HEK293 (cell line): ENCODE measurements around the gene MARCHF3.

Source experiments
- CTCF ChIA-PET: fragments of 350-600 bp; formaldehyde crosslinking; extraction: SDS; loops from one replicate; lab custom pipeline; 2021; ENCODE audit warnings: antibody characterized with exemption; lab: Yijun Ruan, JAX
- POLR2A ChIA-PET: fragments of 300-600 bp; formaldehyde crosslinking; extraction: SDS; loops from one replicate; lab custom pipeline; 2020; ENCODE audit warnings: antibody characterized with exemption, inconsistent platforms; lab: Yijun Ruan, JAX
- H3K27ac ChIP-seq: fragments of 200-500 bp; sonication (Bioruptor generic); 2 replicates; pipeline ENCODE4 v1.5.1; 2014; ENCODE audit warnings: low read depth, low read length, control low read depth, inconsistent platforms; ENCODE audit errors: extremely low read depth
- H3K36me3 ChIP-seq, 2 experiments: fragments of 200-500 bp in 1 of 2; sonication (Bioruptor generic) in 1 of 2; 1 replicate in 1 of 2; 2 replicates in 1 of 2; pipeline ENCODE4 v1.5.1; 2014 to 2017; ENCODE audit warnings: inconsistent platforms in 2 of 2, low read length in 2 of 2; ENCODE audit not compliant: control insufficient read depth in 2 of 2, insufficient read depth in 1 of 2
- H3K4me1 ChIP-seq: fragments of 200-500 bp; sonication (Bioruptor generic); 2 replicates; pipeline ENCODE4 v1.5.1; 2014; ENCODE audit warnings: mild to moderate bottlenecking, low read length, inconsistent platforms; ENCODE audit not compliant: control insufficient read depth, insufficient read depth
- H3K4me3 ChIP-seq: 2 replicates; pipeline ENCODE4 v1.5.1; 2011; ENCODE audit warnings: low read depth, mild to moderate bottlenecking, control low read depth, low read length, moderate library complexity
- H3K9me3 ChIP-seq: fragments of 200-500 bp; sonication (Bioruptor generic); 2 replicates; pipeline ENCODE4 v1.5.1; 2014; ENCODE audit warnings: low read depth, low read length, inconsistent platforms; ENCODE audit not compliant: control insufficient read depth, insufficient read depth
- GLI4 ChIP-seq: fragments of 450-650 bp; formaldehyde crosslinking; IDR thresholded peaks from 2 replicates; pipeline ENCODE4 v1.5.1; 2016; ENCODE audit warnings: missing biosample characterization, missing genetic modification characterization
- GLIS1 ChIP-seq: fragments of 450-650 bp; formaldehyde crosslinking; IDR thresholded peaks from 2 replicates; pipeline ENCODE4 v1.5.1; 2016; ENCODE audit warnings: missing biosample characterization, missing genetic modification characterization
- KLF10 ChIP-seq: fragments of 450-650 bp; IDR thresholded peaks from 2 replicates; pipeline ENCODE4 v1.5.1; 2018; ENCODE audit warnings: missing biosample characterization, mild to moderate bottlenecking, missing genetic modification characterization
- KLF16 ChIP-seq: fragments of 450-650 bp; formaldehyde crosslinking; IDR thresholded peaks from 2 replicates; pipeline ENCODE4 v1.5.1; 2017; ENCODE audit warnings: missing biosample characterization, missing genetic modification characterization
- PATZ1 ChIP-seq: fragments of 450-650 bp; formaldehyde crosslinking; IDR thresholded peaks from 2 replicates; pipeline ENCODE4 v1.5.1; 2016; ENCODE audit warnings: missing biosample characterization, missing genetic modification characterization
- PRDM6 ChIP-seq: fragments of 450-650 bp; formaldehyde crosslinking; IDR thresholded peaks from 2 replicates; pipeline ENCODE4 v1.5.1; 2017; ENCODE audit warnings: missing biosample characterization, missing genetic modification characterization
- TCF7L2 ChIP-seq: IDR thresholded peaks from 2 replicates; pipeline ENCODE4 v1.6.1; 2011; ENCODE audit warnings: low read depth, mild to moderate bottlenecking, inconsistent platforms, low read length, moderate library complexity, borderline replicate concordance
- ZBTB1 ChIP-seq: fragments of 450-650 bp; formaldehyde crosslinking; IDR thresholded peaks from 2 replicates; pipeline ENCODE4 v1.5.1; 2016; ENCODE audit warnings: missing biosample characterization, missing genetic modification characterization
- ZNF148 ChIP-seq: fragments of 450-650 bp; formaldehyde crosslinking; IDR thresholded peaks from 2 replicates; pipeline ENCODE4 v1.5.0; 2017; ENCODE audit warnings: missing biosample characterization, missing genetic modification characterization, borderline replicate concordance
- ZNF184 ChIP-seq: fragments of 450-650 bp; IDR thresholded peaks from 2 replicates; pipeline ENCODE4 v1.5.1; 2018; ENCODE audit warnings: missing biosample characterization, mild to moderate bottlenecking, missing genetic modification characterization
- ZNF202 ChIP-seq: fragments of 450-650 bp; formaldehyde crosslinking; IDR thresholded peaks from 2 replicates; pipeline ENCODE4 v1.5.1; 2016; ENCODE audit warnings: missing biosample characterization, missing genetic modification characterization, borderline replicate concordance
- ZNF211 ChIP-seq: fragments of 450-650 bp; formaldehyde crosslinking; IDR thresholded peaks from 2 replicates; pipeline ENCODE4 v1.5.1; 2016; ENCODE audit warnings: low read depth, missing biosample characterization, missing genetic modification characterization
- ZNF221 ChIP-seq: fragments of 450-650 bp; formaldehyde crosslinking; IDR thresholded peaks from 2 replicates; pipeline ENCODE4 v1.5.1; 2017; ENCODE audit warnings: missing biosample characterization, missing genetic modification characterization, borderline replicate concordance
- ZNF248 ChIP-seq: fragments of 450-650 bp; formaldehyde crosslinking; IDR thresholded peaks from 2 replicates; pipeline ENCODE4 v1.5.1; 2017; ENCODE audit warnings: missing biosample characterization, missing genetic modification characterization
- ZNF324 ChIP-seq: fragments of 450-650 bp; formaldehyde crosslinking; IDR thresholded peaks from 2 replicates; pipeline ENCODE4 v1.5.1; 2016; ENCODE audit warnings: missing biosample characterization, missing genetic modification characterization
- ZNF366 ChIP-seq: fragments of 450-650 bp; formaldehyde crosslinking; conservative IDR thresholded peaks from 2 replicates; pipeline ENCODE4 v1.5.1; 2016; ENCODE audit warnings: missing biosample characterization, missing genetic modification characterization
- ZNF416 ChIP-seq: fragments of 450-650 bp; formaldehyde crosslinking; IDR thresholded peaks from 2 replicates; pipeline ENCODE4 v1.5.1; 2016; ENCODE audit warnings: missing biosample characterization, missing genetic modification characterization
- ZNF501 ChIP-seq: fragments of 450-650 bp; formaldehyde crosslinking; IDR thresholded peaks from 2 replicates; pipeline ENCODE4 v1.5.1; 2016; ENCODE audit warnings: missing biosample characterization, missing genetic modification characterization
- ZNF530 ChIP-seq: fragments of 450-650 bp; formaldehyde crosslinking; IDR thresholded peaks from 2 replicates; pipeline ENCODE4 v1.5.1; 2016; ENCODE audit warnings: low read depth, missing biosample characterization, missing genetic modification characterization
- ZNF549 ChIP-seq: fragments of 450-650 bp; IDR thresholded peaks from 2 replicates; pipeline ENCODE4 v1.5.1; 2018; ENCODE audit warnings: missing biosample characterization, missing genetic modification characterization, mild to moderate bottlenecking, inconsistent platforms, moderate library complexity
- ZNF571 ChIP-seq: fragments of 450-650 bp; formaldehyde crosslinking; IDR thresholded peaks from 2 replicates; pipeline ENCODE4 v1.5.0; 2017; ENCODE audit warnings: missing biosample characterization, missing genetic modification characterization
- ZNF580 ChIP-seq: fragments of 450-650 bp; formaldehyde crosslinking; IDR thresholded peaks from 2 replicates; pipeline ENCODE4 v1.5.1; 2016; ENCODE audit warnings: missing biosample characterization, missing genetic modification characterization
- ZNF837 ChIP-seq: fragments of 450-650 bp; formaldehyde crosslinking; IDR thresholded peaks from 2 replicates; pipeline ENCODE4 v1.5.1; 2016; ENCODE audit warnings: missing biosample characterization, missing genetic modification characterization
- ZSCAN16 ChIP-seq: fragments of 450-650 bp; formaldehyde crosslinking; IDR thresholded peaks from 2 replicates; pipeline ENCODE4 v1.5.1; 2016; ENCODE audit warnings: missing biosample characterization, missing genetic modification characterization
- ZSCAN5A ChIP-seq: fragments of 450-650 bp; formaldehyde crosslinking; IDR thresholded peaks from 2 replicates; pipeline ENCODE4 v1.5.1; 2016; ENCODE audit warnings: missing biosample characterization, missing genetic modification characterization

MARCHF3 gene

GRCh38 chr5:126849101-126849678 lies 181.2 kb downstream of the MARCHF3 start (continued):
- TF ChIP-seq ZNF324 (tag by site-specific recombination) = no peak
- TF ChIP-seq GLI4 (tag by site-specific recombination) = no peak
- TF ChIP-seq PATZ1 (tag by site-specific recombination) = no peak
- TF ChIP-seq ZNF211 = no peak
- TF ChIP-seq GLIS1 (tag by site-specific recombination) = no peak
- TF ChIP-seq KLF16 (tag by site-specific recombination) = no peak
- TF ChIP-seq ZNF501 (tag by site-specific recombination) = no peak

- POLR2A ChIA-PET = no interaction called here
- no peaks in the 10 kb centered on the region for H3K9me3 ChIP-seq
Observed at GRCh38 chr5:126848253-126848652, 182.1 kb downstream of the MARCHF3 start.

More at GRCh38 chr5:126848253-126848652, 182.1 kb downstream of the MARCHF3 start:
- TF ChIP-seq ZNF221 (tag by site-specific recombination) (no peak), PRDM6 (tag by site-specific recombination) (no peak), ZNF530 (tag by site-specific recombination) (no peak), KLF10 (no peak), ZNF837 (tag by site-specific recombination) (no peak), ZNF571 (no peak), ZBTB1 (tag by site-specific recombination) (no peak), ZSCAN16 (tag by site-specific recombination) (no peak), ZNF202 (tag by site-specific recombination) (no peak), ZNF184 (tag by site-specific recombination) (no peak), ZNF366 (no peak), ZNF148 (tag by site-specific recombination) (no peak), ZNF549 (tag by site-specific recombination) (no peak), ZNF248 (tag by site-specific recombination) (no peak), TCF7L2 (no peak), ZNF580 (tag by site-specific recombination) (no peak), ZSCAN5A (tag by site-specific recombination) (no peak), ZNF416 (tag by site-specific recombination) (no peak)
- Histone ChIP-seq H3K4me1 (peaks cover 9% of the 10 kb centered on the region; the same call in 1 of the 2 replicates), H3K36me3 (no peaks in the 10 kb centered on the region), H3K4me3 (no peak overlapping the region), H3K27ac (no peak overlapping the region)
- CTCF ChIA-PET = interaction anchor here (1.0 kb wide), 1 partner anchor 644 kb away, joined by 3 read pairs; no protein-coding TSS in a partner anchor
